Lower leg skin (tissue), 4 donors: ENCODE data around the gene ACTL8. TPM values are rescaled to one million over a fixed set of nuclear protein-coding genes. Genes with fewer than 3 reads are reported as not detected.

ENCODE experiments used
- DNase-seq, 2 donors: peaks; one replicate each; pipeline ENCODE4 v3.0.0-alpha.2; 2019; ENCODE audit warnings: low spot score in 2 of 2
- H3K4me3 ChIP-seq: fragments of 200-600 bp; sonication (generic); 2 replicates; pipeline ENCODE4 v1.5.1; 2017; ENCODE audit warnings: mild to moderate bottlenecking, low read depth; ENCODE audit not compliant: poor library complexity, severe bottlenecking
- POLR2A ChIP-seq, 2 donors: fragments of 450-650 bp; IDR thresholded peaks; one replicate each; pipeline ENCODE4 v1.6.1; 2016 to 2017; ENCODE audit warnings: antibody characterized with exemption in 2 of 2, mild to moderate bottlenecking in 1 of 2, moderate library complexity in 1 of 2
- WGBS, 2 donors: methylation state at CpG; one replicate each; pipeline ENCODE4 v1.1.5; 2018; 5-methylcytosine and 5-hydroxymethylcytosine counted together
- intact Hi-C: fragments of 100-400 bp; cut with DNase I; formaldehyde crosslinking; loops from one replicate; pipeline ENCODE4 v1.15.0; 2023; ENCODE audit warnings: low total_unique reads
- total RNA-seq, 4 donors: library from RNA; depleted of rRNA; stranded (reverse); fragments of >200 nt; gene quantifications; one replicate each; pipeline ENCODE4 v1.1.0, GENCODE V29; 2016
- TF ChIP-seq, protein P1 (sequence below), 3 donors: fragments of 450-650 bp; IDR thresholded peaks; one replicate each; pipeline ENCODE4 v1.5.1; 2016; ENCODE audit warnings: antibody characterized with exemption in 3 of 3, mild to moderate bottlenecking in 3 of 3, moderate library complexity in 2 of 3

The ACTL8 gene
- total RNA-seq, 4 donors from 2014 or later = not detected

DNA sequence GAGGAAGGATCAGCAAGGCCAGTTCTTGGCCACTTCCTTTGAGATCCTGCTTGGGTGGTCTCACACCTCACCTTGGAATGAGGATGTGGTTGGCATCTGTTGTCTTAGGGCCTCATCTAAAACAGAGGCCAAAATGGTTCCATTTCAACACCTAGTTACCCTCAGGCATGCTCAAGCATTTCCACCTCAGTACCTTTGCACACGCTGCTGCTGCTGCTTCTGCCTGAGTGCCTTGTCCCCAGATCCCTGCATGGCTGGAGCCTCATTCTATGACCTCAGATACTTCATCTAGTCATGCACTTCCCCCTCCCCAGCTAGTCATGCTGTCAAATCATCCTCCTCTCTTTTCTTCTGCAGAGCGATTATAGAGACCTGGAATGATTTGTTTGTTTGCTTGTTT lies 86.8 kb downstream of the ACTL8 start:
- 35 to 66% methylated on average over 2 of the region's 2 CpGs for WGBS, 2 donors
- intact Hi-C loops = no loop called here

DNA sequence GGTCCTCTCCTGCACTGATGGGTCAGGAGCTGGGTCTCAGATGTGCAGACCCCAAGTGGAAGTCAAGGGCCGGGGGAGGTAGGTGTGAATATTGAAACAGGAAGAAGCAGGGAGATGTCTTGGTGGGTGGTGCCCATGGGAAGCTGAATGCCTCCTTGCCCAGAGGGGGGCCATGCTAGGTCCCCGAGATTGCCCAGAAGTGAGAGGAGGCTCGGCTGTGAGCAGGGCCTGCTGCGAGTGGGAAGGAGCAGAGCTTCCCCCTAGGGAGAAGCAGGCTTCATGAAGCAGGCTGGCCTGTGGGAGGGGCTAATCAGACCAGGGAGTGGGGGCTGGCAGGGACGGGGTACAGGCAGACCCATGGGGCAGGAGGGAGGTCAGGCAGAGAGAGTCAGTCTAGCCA lies 87.6 kb downstream of the ACTL8 start:
- 48 to 52% methylated on average over 5 of the region's 5 CpGs for WGBS, 2 donors
- TF ChIP-seq, protein P1, sequence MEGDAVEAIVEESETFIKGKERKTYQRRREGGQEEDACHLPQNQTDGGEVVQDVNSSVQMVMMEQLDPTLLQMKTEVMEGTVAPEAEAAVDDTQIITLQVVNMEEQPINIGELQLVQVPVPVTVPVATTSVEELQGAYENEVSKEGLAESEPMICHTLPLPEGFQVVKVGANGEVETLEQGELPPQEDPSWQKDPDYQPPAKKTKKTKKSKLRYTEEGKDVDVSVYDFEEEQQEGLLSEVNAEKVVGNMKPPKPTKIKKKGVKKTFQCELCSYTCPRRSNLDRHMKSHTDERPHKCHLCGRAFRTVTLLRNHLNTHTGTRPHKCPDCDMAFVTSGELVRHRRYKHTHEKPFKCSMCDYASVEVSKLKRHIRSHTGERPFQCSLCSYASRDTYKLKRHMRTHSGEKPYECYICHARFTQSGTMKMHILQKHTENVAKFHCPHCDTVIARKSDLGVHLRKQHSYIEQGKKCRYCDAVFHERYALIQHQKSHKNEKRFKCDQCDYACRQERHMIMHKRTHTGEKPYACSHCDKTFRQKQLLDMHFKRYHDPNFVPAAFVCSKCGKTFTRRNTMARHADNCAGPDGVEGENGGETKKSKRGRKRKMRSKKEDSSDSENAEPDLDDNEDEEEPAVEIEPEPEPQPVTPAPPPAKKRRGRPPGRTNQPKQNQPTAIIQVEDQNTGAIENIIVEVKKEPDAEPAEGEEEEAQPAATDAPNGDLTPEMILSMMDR (IDR thresholded peaks at IDR 0.05) = no peak
- TF ChIP-seq POLR2A (IDR thresholded peaks at IDR 0.05) = no peak
- H3K4me3 ChIP-seq = no peak overlapping the region
- no peak for DNase-seq
- intact Hi-C loops = no loop called here

More for the DNA sequence above, 86.8 kb downstream of the ACTL8 start:
- H3K4me3 ChIP-seq = no peak overlapping the region
- no peak for DNase-seq
- TF ChIP-seq, protein P1 (IDR thresholded peaks at IDR 0.05) = no peak
- TF ChIP-seq POLR2A (IDR thresholded peaks at IDR 0.05) = no peak

DNA sequence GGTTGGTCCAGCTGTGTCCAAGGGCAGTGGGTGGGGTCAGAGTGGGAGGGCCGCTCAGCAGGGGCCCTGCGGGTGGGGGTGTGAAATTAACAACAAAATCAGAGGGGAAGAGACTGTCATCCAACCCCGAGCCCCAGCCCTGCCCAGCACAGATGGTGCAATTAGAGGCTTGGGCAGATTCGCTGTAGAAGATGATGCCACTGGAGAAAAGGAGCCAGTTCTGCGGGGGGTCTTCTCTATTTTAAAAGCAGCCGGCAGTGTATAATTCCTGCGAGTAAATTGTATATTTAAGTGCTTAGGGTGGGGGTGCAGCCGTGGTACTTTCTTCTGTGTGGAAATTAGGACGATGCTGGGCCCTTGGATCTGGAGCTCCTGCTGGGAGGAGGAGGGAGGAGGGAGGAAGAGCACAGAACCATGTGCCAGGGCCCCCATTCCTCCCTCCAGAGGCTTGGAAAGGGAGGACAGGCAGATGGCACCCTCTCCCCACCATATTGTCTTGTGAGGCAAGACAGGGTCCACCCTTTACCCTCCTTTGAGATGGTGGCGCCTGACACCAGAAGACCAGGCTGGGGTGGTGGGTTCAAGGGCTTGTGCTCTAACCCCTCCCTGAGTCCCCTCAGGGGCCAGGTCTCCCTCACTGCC lies 89.2 kb downstream of the ACTL8 start:
- WGBS, 2 donors = 47 to 50% methylated on average over 10 of the region's 10 CpGs
- TF ChIP-seq POLR2A (IDR thresholded peaks at IDR 0.05) = no peak
- TF ChIP-seq, protein P1 (IDR thresholded peaks at IDR 0.05) = no peak
- intact Hi-C loops = no loop called here
- no peak overlapping the region for H3K4me3 ChIP-seq
- DNase-seq = no peak

- TF ChIP-seq, protein P1 (IDR thresholded peaks at IDR 0.05) = no peak
- no peak for TF ChIP-seq POLR2A (IDR thresholded peaks at IDR 0.05)
- no peak for DNase-seq
- no peak overlapping the region for H3K4me3 ChIP-seq
- WGBS, 2 donors = 46 to 52% methylated on average over 4 of the region's 4 CpGs
- intact Hi-C loops = no loop called here
Measured at GRCh38 chr1:17845583-17845982, 90.5 kb downstream of the ACTL8 start.

GRCh38 chr1:17846341-17846740 lies 91.2 kb downstream of the ACTL8 start:
- no peak for DNase-seq
- WGBS, 2 donors = 30 to 40% methylated on average over 3 of the region's 3 CpGs
- intact Hi-C loops = no loop called here
- H3K4me3 ChIP-seq = no peak overlapping the region
- TF ChIP-seq POLR2A (IDR thresholded peaks at IDR 0.05) = no peak
- TF ChIP-seq, protein P1 (IDR thresholded peaks at IDR 0.05) = no peak

- TF ChIP-seq, protein P1 (IDR thresholded peaks at IDR 0.05) = no peak
- TF ChIP-seq POLR2A (IDR thresholded peaks at IDR 0.05) = no peak
Measured at GRCh38 chr1:17847111-17847510, 92.0 kb downstream of the ACTL8 start.

More at GRCh38 chr1:17847111-17847510, 92.0 kb downstream of the ACTL8 start:
- WGBS, 2 donors = 62 to 72% methylated on average over 3 of the region's 3 CpGs
- intact Hi-C loops = no loop called here
- H3K4me3 ChIP-seq = no peak overlapping the region
- DNase-seq = no peak
